H1 (cell line): ENCODE results near the gene NUBP2. TPM values are rescaled to one million over a fixed set of nuclear protein-coding genes. Genes with fewer than 3 reads are reported as not detected.

Source experiments
- CTCF ChIA-PET: fragments of 300-600 bp; sonication (Branson Sonifier 250); formaldehyde crosslinking; loops from one replicate; lab custom pipeline; 2021; ENCODE audit not compliant: partially characterized antibody; lab: Charles Lee
- POLR2A ChIA-PET: fragments of 300-600 bp; sonication (Branson Sonifier 250); formaldehyde crosslinking; loops from one replicate; lab custom pipeline; 2021; ENCODE audit warnings: inconsistent platforms; ENCODE audit not compliant: partially characterized antibody; lab: Charles Lee
- DNase-seq, 2 experiments: peaks; one replicate each; pipeline versions ENCODE4 v3.0.0 to v3.0.0-alpha.2; 2010 to 2022; ENCODE audit warnings: low spot score in 2 of 2, low read depth in 1 of 2, mixed read lengths in 1 of 2
- FAIRE-seq: peaks from 2 replicates; lab custom pipeline; 2011; peaks lifted over from hg19 to GRCh38; lab: Jason Lieb, UNC
- H2AFZ ChIP-seq: 2 replicates; pipeline ENCODE4 v1.8.1; 2012; ENCODE audit warnings: low read length, inconsistent platforms
- H2AK5ac ChIP-seq: 2 replicates; pipeline ENCODE4 v1.6.1; 2013; ENCODE audit warnings: low read depth, low read length
- H2BK120ac ChIP-seq: replicated peaks from 2 replicates; pipeline ENCODE3; 2013; ENCODE audit warnings: low read depth, low read length, inconsistent platforms
- H2BK12ac ChIP-seq: 2 replicates; pipeline ENCODE4 v1.6.1; 2013; ENCODE audit warnings: low read depth, low read length
- H2BK15ac ChIP-seq: 2 replicates; pipeline ENCODE4 v1.6.1; 2013; ENCODE audit warnings: low read length
- H2BK20ac ChIP-seq: 2 replicates; pipeline ENCODE4 v1.6.1; 2013; ENCODE audit warnings: low read length
- H2BK5ac ChIP-seq: 2 replicates; pipeline ENCODE4 v1.6.1; 2013; ENCODE audit warnings: low read depth, low read length
- H3K14ac ChIP-seq: 2 replicates; pipeline ENCODE4 v1.6.1; 2013; ENCODE audit warnings: inconsistent platforms; ENCODE audit not compliant: insufficient read length
- H3K18ac ChIP-seq: 2 replicates; pipeline ENCODE4 v1.6.1; 2013; ENCODE audit warnings: low read length; ENCODE audit errors: extremely low read depth
- H3K23ac ChIP-seq: 2 replicates; pipeline ENCODE4 v1.6.1; 2013; ENCODE audit warnings: inconsistent platforms; ENCODE audit not compliant: insufficient read length
- H3K23me2 ChIP-seq: 2 replicates; pipeline ENCODE4 v1.6.1; 2013; ENCODE audit warnings: low read depth, low read length
- H3K27ac ChIP-seq: 2 replicates; pipeline ENCODE4 v1.6.1; 2011; ENCODE audit warnings: low read depth, low read length, inconsistent platforms
- H3K27me3 ChIP-seq, 4 experiments: replicated peaks in 1 of 4; 1 replicate in 1 of 4; 2 replicates in 3 of 4; pipeline versions ENCODE4 v1.6.1 to v1.8.1; 2011 to 2013; ENCODE audit warnings: low read length in 3 of 4, mild to moderate bottlenecking in 3 of 4, inconsistent platforms in 2 of 4, mixed read lengths in 2 of 4, moderate library complexity in 1 of 4; ENCODE audit not compliant: control insufficient read depth in 3 of 4, insufficient read depth in 3 of 4; ENCODE audit errors: extremely low read depth in 1 of 4
- H3K36me3 ChIP-seq, 4 experiments: 2 replicates each; pipeline versions ENCODE4 v1.6.1 to v1.8.1; 2011 to 2013; ENCODE audit warnings: mild to moderate bottlenecking in 4 of 4, low read length in 3 of 4, moderate library complexity in 2 of 4, control low read depth in 1 of 4, inconsistent platforms in 1 of 4; ENCODE audit not compliant: insufficient read depth in 4 of 4, control insufficient read depth in 2 of 4
- H3K4ac ChIP-seq: replicated peaks from 2 replicates; pipeline ENCODE3; 2013; ENCODE audit warnings: low read length, low read depth, mixed read lengths, inconsistent platforms; ENCODE audit not compliant: insufficient read length
- H3K4me1 ChIP-seq, 4 experiments: replicated peaks in 1 of 4; 1 replicate in 1 of 4; 2 replicates in 3 of 4; pipeline versions ENCODE4 v1.6.1 to v1.8.1; 2011 to 2013; ENCODE audit warnings: low read length in 3 of 4, inconsistent platforms in 2 of 4, mixed read lengths in 1 of 4; ENCODE audit not compliant: insufficient read depth in 4 of 4, control insufficient read depth in 3 of 4
- H3K4me2 ChIP-seq, 2 experiments: 2 replicates each; pipeline versions ENCODE4 v1.6.1 to v1.8.1; 2011 to 2013; ENCODE audit warnings: low read depth in 2 of 2, low read length in 2 of 2, control low read depth in 1 of 2, inconsistent platforms in 1 of 2, mild to moderate bottlenecking in 1 of 2; ENCODE audit not compliant: insufficient read depth in 1 of 2
- H3K4me3 ChIP-seq, 4 experiments: fragments of 200-600, 300-600 bp in 1 of 4; sonication (generic), shearing (Covaris generic), sonication (Bioruptor Twin) in 1 of 4; 2 replicates each; pipeline versions ENCODE4 v1.5.1 to v1.8.1; 2011 to 2016; ENCODE audit warnings: low read length in 4 of 4, low read depth in 3 of 4, control low read depth in 2 of 4, inconsistent platforms in 2 of 4, mild to moderate bottlenecking in 2 of 4, mixed read lengths in 1 of 4, moderate library complexity in 1 of 4; ENCODE audit not compliant: insufficient read depth in 2 of 4; ENCODE audit errors: extremely low read depth in 1 of 4
- H3K56ac ChIP-seq: replicated peaks from 2 replicates; pipeline ENCODE3; 2013; ENCODE audit warnings: low read depth, mild to moderate bottlenecking, mixed read lengths, low read length, inconsistent platforms; ENCODE audit not compliant: insufficient read length
- H3K79me1 ChIP-seq: 2 replicates; pipeline ENCODE4 v1.6.1; 2013; ENCODE audit warnings: low read depth, low read length, control low read depth
- H3K79me2 ChIP-seq, 2 experiments: 2 replicates each; pipeline versions ENCODE4 v1.6.1 to v1.8.1; 2012 to 2013; ENCODE audit warnings: low read length in 2 of 2, mild to moderate bottlenecking in 2 of 2, inconsistent platforms in 1 of 2; ENCODE audit not compliant: insufficient read depth in 2 of 2, control insufficient read depth in 1 of 2
- H3K9ac ChIP-seq, 4 experiments: replicated peaks in 1 of 4; 1 replicate in 1 of 4; 2 replicates in 3 of 4; pipeline versions ENCODE4 v1.6.1 to v1.8.1; 2011 to 2013; ENCODE audit warnings: low read depth in 3 of 4, low read length in 3 of 4, control low read depth in 2 of 4, mild to moderate bottlenecking in 2 of 4, moderate library complexity in 2 of 4, inconsistent platforms in 1 of 4; ENCODE audit errors: extremely low read depth in 1 of 4
- H3K9me3 ChIP-seq, 2 experiments: 2 replicates each; pipeline versions ENCODE4 v1.6.1 to v1.8.1; 2012 to 2013; ENCODE audit warnings: mild to moderate bottlenecking in 2 of 2, moderate library complexity in 2 of 2, control low read depth in 1 of 2, inconsistent platforms in 1 of 2, low read depth in 1 of 2, low read length in 1 of 2, mixed read lengths in 1 of 2; ENCODE audit not compliant: insufficient read depth in 2 of 2
- H4K20me1 ChIP-seq, 2 experiments: replicated peaks in 1 of 2; 2 replicates each; pipeline versions ENCODE3 to v1.8.1; 2011 to 2013; ENCODE audit warnings: inconsistent platforms in 2 of 2, low read length in 2 of 2, mild to moderate bottlenecking in 1 of 2; ENCODE audit not compliant: insufficient read depth in 2 of 2, control insufficient read depth in 1 of 2
- H4K5ac ChIP-seq: 2 replicates; pipeline ENCODE4 v1.6.1; 2013; ENCODE audit warnings: low read length, low read depth, mixed read lengths, inconsistent platforms; ENCODE audit not compliant: insufficient read length
- H4K8ac ChIP-seq: 2 replicates; pipeline ENCODE4 v1.8.0; 2013; ENCODE audit warnings: mild to moderate bottlenecking, moderate library complexity, low read length, inconsistent platforms; ENCODE audit not compliant: insufficient read depth; ENCODE audit errors: extremely low read depth
- H4K91ac ChIP-seq: replicated peaks from 2 replicates; pipeline ENCODE3; 2013; ENCODE audit warnings: low read length, mixed read lengths, inconsistent platforms; ENCODE audit not compliant: insufficient read length
- CEBPB ChIP-seq: IDR thresholded peaks from 2 replicates; pipeline ENCODE4 v1.6.1; 2012; ENCODE audit warnings: low read depth, low read length
- HDAC2 ChIP-seq, 2 experiments: fragments of 300-600 bp in 1 of 2; sonication (generic) in 1 of 2; IDR thresholded peaks; 2 replicates each; pipeline ENCODE4 v1.6.1; 2011 to 2012; ENCODE audit warnings: low read depth in 2 of 2, low read length in 2 of 2, mild to moderate bottlenecking in 2 of 2, moderate library complexity in 2 of 2, borderline replicate concordance in 1 of 2, inconsistent platforms in 1 of 2
- KDM1A ChIP-seq: fragments of 200-600, 300-600 bp; sonication (generic); IDR thresholded peaks from 2 replicates; pipeline ENCODE4 v1.7.1; 2016; ENCODE audit warnings: mild to moderate bottlenecking, low read length, borderline replicate concordance
- WGBS, 2 experiments: shearing (Covaris generic) in 1 of 2; methylation state at CpG; one replicate each; pipeline versions ENCODE4 v1.1.6 to v1.1.7; 2013 to 2015; ENCODE audit warnings: low lambda C conversion rate in 2 of 2, mixed read lengths in 2 of 2, inconsistent platforms in 1 of 2, low coverage in 1 of 2, missing lambda C conversion rate in 1 of 2; ENCODE audit not compliant: insufficient replicate concordance in 2 of 2, insufficient coverage in 1 of 2, insufficient read length in 1 of 2; ENCODE audit errors: extremely low coverage in 1 of 2, missing lambda C conversion rate in 1 of 2; 5-methylcytosine and 5-hydroxymethylcytosine counted together
- polyA plus RNA-seq, 7 experiments: library from polyadenylated mRNA; depleted of rRNA in 3 of 7; stranded (reverse) in 5 of 7; unstranded in 2 of 7; fragments of >200 nt in 5 of 7; fragments of 200-250 nt in 2 of 7; gene quantifications; 1 replicate in 5 of 7; 2 replicates in 1 of 7; 4 replicates in 1 of 7; pipeline versions ENCODE4 v1.2.1 to v1.2.3, GENCODE V29; 2011 to 2013; ENCODE audit warnings: missing spikeins in 2 of 7, mixed read lengths in 2 of 7
- total RNA-seq: library from RNA; stranded (reverse); fragmentation: NEBNext Ultra II Directional; extraction: Animal tissue kit (Norgen Biotek cat#: 25700); gene quantifications from 2 replicates; pipeline ENCODE4 v1.2.1, GENCODE V29; 2021

NUBP2 gene
- total and polyA plus RNA-seq, 2 of the 8 experiments (the other 6 are each of a cell fraction or from before 2014, with no cell fraction given): 70.3 to 96.9 TPM

GRCh38 chr16:1734816-1735215, 47.9 kb upstream of the NUBP2 start:
- peaks cover 0 to 18% (median 2%) of the 10 kb centered on the region in 4 experiments; a peak in 5 of 8 replicates for H3K36me3 ChIP-seq
- no peak overlapping the region for H3K4me2 ChIP-seq
- H4K91ac ChIP-seq: no peak overlapping the region
- CTCF ChIA-PET: no interaction called here
- no peak overlapping the region for H3K23ac ChIP-seq
- H3K4me3 ChIP-seq: no peak overlapping the region
- H3K56ac ChIP-seq: no peak overlapping the region
- no peak overlapping the region for H3K9ac ChIP-seq
- peak overlapping the region; percentile 32; the same call in 1 of the 2 replicates for H2AK5ac ChIP-seq
- H2BK5ac ChIP-seq: no peak overlapping the region; the same call in 1 of the 2 replicates
- no peaks in the 10 kb centered on the region for H3K4me1 ChIP-seq
- H3K79me2 ChIP-seq: no peaks in the 10 kb centered on the region
- H2AFZ ChIP-seq: no peak overlapping the region
- H3K23me2 ChIP-seq: no peaks in the 10 kb centered on the region
- no peaks in the 10 kb centered on the region for H3K79me1 ChIP-seq
- no peak overlapping the region for H3K14ac ChIP-seq
- no peak overlapping the region for H2BK12ac ChIP-seq
- H3K27me3 ChIP-seq: no peaks in the 10 kb centered on the region
- H3K27ac ChIP-seq: no peak overlapping the region
- H3K18ac ChIP-seq: no peak overlapping the region
- 93% methylated on average over 22 of the region's 22 CpGs; no CpG with 5 or more reads in 1 of the 2 experiments for WGBS, 2 experiments
- H2BK20ac ChIP-seq: no peak overlapping the region
- POLR2A ChIA-PET: interaction anchor here (1.6 kb wide), 1 partner anchor 9 kb away, joined by 4 read pairs; no protein-coding TSS in a partner anchor
- H3K9me3 ChIP-seq: peaks cover 51 to 55% of the 10 kb centered on the region in 2 experiments
- H2BK15ac ChIP-seq: no peak overlapping the region
- DNase-seq (no peak), FAIRE-seq (no peak)
- no peaks in the 10 kb centered on the region for H4K20me1 ChIP-seq
- H2BK120ac ChIP-seq: no peak overlapping the region
- TF ChIP-seq HDAC2 (IDR thresholded peaks at IDR 0.05; ENCODE audit: borderline replicate concordance in 1 of 2, low read depth in 2 of 2, low read length in 2 of 2) (no peak), CEBPB (no peak), KDM1A (no peak)
- no peak overlapping the region for H3K4ac ChIP-seq
- no peak overlapping the region for H4K8ac ChIP-seq
- H4K5ac ChIP-seq: no peak overlapping the region
